Loucy (cell line): ENCODE data around the gene ACTR5.

Experiments used
- EZH2phosphoT487 ChIP-seq: fragments of 200-600 bp; IDR thresholded peaks from 2 replicates; pipeline ENCODE4 v1.6.1; 2018; ENCODE audit warnings: antibody characterized with exemption, mild to moderate bottlenecking, moderate library complexity, borderline replicate concordance
- TF ChIP-seq, protein P1 (sequence below): fragments of 200-600 bp; sonication (generic); conservative IDR thresholded peaks from 2 replicates; pipeline ENCODE4 v1.5.1; 2014; ENCODE audit warnings: mild to moderate bottlenecking, antibody characterized with exemption, low read length

DNA sequence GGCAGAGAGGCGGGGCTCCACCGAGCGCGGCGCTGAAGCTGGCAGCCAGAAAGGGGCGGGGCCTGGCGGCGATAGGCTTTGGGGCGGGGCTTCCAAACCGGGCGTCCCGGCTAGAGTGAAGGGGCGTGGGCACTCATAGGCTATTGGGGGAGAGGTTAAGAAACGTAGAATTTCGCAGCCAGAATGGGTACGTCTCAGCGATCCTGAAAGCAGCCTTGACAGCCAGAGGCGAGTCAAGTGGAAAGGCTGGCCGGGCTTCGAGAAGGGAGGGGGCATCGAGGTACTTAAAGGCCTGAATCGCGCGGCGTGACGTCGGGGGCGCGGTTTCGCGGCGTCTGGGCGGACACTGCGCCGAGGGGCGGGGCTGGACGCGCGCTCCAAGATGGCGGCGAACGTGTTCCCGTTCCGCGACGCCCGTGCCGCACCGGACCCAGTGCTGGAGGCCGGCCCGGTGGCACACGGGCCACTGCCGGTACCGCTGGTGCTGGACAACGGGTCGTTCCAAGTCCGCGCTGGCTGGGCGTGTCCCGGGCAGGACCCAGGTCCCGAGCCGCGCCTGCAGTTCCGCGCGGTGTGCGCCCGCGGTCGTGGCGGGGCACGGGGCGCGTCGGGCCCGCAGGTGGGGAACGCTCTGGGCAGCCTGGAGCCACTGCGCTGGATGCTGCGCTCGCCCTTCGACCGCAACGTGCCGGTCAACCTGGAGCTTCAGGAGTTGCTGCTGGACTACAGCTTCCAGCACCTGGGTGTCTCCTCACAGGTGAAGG is at the start of gene ACTR5:
- TF ChIP-seq, protein P1, sequence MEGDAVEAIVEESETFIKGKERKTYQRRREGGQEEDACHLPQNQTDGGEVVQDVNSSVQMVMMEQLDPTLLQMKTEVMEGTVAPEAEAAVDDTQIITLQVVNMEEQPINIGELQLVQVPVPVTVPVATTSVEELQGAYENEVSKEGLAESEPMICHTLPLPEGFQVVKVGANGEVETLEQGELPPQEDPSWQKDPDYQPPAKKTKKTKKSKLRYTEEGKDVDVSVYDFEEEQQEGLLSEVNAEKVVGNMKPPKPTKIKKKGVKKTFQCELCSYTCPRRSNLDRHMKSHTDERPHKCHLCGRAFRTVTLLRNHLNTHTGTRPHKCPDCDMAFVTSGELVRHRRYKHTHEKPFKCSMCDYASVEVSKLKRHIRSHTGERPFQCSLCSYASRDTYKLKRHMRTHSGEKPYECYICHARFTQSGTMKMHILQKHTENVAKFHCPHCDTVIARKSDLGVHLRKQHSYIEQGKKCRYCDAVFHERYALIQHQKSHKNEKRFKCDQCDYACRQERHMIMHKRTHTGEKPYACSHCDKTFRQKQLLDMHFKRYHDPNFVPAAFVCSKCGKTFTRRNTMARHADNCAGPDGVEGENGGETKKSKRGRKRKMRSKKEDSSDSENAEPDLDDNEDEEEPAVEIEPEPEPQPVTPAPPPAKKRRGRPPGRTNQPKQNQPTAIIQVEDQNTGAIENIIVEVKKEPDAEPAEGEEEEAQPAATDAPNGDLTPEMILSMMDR: no peak
- no peak for TF ChIP-seq EZH2phosphoT487
